Body of pancreas (tissue), 4 donors: ENCODE data around the gene OR10AD1.

Experiments
- CTCF ChIP-seq, 7 experiments: fragments of 450-650 bp in 4 of 7; fragments of 200-600 bp in 3 of 7; sonication (generic) in 3 of 7; IDR thresholded peaks; one replicate each; pipeline ENCODE4 v1.5.1; 2016 to 2019; ENCODE audit warnings: antibody characterized with exemption in 7 of 7
- POLR2A ChIP-seq, 3 donors: fragments of 450-650 bp; IDR thresholded peaks; one replicate each; pipeline ENCODE4 v1.6.1; 2016; ENCODE audit warnings: antibody characterized with exemption in 3 of 3, mild to moderate bottlenecking in 2 of 3

- TF ChIP-seq CTCF (IDR thresholded peaks at IDR 0.05), result no peak
- TF ChIP-seq POLR2A (IDR thresholded peaks at IDR 0.05), result no peak
These were observed 39.8 kb downstream of the OR10AD1 start for GRCh38 chr12:48163150-48163747.
